C4-2B (cell line): ENCODE results near the gene KCNQ1.

Experiments used
- ZFX ChIP-seq: fragments of 450-650 bp; IDR thresholded peaks from 2 replicates; pipeline ENCODE4 v1.6.1; 2017
- TF ChIP-seq, protein P1 (sequence below): fragments of 450-650 bp; conservative IDR thresholded peaks from 2 replicates; pipeline ENCODE4 v1.5.1; 2017; ENCODE audit warnings: mild to moderate bottlenecking

DNA sequence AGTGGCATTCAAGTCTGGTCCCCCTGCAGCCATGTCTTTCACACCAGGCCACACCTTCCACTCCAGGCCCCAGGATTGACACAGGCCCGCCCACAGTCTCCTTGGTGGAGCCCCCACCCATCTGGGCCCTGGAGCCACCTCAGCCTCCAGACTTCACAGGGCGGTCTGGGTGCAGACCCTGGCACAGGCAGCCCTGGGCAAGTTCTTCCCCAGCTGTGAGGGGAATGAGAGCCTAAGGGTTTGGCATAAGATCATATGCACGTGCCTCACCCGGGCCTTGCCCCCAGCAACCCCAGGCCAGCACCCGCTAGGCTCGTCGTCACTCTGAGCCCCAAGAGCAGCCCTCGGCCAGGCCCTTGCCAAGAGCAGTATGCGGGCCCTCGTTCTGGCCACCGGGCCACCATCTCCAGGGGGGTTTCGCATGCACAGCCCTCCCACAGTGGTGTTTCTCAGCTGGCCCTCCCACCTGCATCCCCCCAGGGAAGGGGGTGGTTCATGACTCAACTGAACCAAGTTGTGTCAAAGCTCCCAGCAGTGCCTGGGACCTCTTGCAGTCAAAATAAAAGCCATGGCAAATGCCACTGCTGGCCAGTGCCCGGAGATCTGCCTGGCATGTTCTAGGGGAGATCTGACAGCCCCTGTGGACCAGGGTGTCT lies 325.4 kb downstream of the KCNQ1 start:
- TF ChIP-seq, protein P1, sequence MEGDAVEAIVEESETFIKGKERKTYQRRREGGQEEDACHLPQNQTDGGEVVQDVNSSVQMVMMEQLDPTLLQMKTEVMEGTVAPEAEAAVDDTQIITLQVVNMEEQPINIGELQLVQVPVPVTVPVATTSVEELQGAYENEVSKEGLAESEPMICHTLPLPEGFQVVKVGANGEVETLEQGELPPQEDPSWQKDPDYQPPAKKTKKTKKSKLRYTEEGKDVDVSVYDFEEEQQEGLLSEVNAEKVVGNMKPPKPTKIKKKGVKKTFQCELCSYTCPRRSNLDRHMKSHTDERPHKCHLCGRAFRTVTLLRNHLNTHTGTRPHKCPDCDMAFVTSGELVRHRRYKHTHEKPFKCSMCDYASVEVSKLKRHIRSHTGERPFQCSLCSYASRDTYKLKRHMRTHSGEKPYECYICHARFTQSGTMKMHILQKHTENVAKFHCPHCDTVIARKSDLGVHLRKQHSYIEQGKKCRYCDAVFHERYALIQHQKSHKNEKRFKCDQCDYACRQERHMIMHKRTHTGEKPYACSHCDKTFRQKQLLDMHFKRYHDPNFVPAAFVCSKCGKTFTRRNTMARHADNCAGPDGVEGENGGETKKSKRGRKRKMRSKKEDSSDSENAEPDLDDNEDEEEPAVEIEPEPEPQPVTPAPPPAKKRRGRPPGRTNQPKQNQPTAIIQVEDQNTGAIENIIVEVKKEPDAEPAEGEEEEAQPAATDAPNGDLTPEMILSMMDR, result no peak
- no peak for TF ChIP-seq ZFX
